Measurements from ENCODE around the gene H3-3A.

Gene H3-3A

GRCh38 chr1:226116673-226117072, 54.2 kb downstream of the H3-3A start:
- DNase-seq, result no peak

GRCh38 chr1:226117330-226117729, 54.8 kb downstream of the H3-3A start:
- no peak for DNase-seq

GRCh38 chr1:226118357-226118756, 55.8 kb downstream of the H3-3A start:
- no peak for DNase-seq

DNA sequence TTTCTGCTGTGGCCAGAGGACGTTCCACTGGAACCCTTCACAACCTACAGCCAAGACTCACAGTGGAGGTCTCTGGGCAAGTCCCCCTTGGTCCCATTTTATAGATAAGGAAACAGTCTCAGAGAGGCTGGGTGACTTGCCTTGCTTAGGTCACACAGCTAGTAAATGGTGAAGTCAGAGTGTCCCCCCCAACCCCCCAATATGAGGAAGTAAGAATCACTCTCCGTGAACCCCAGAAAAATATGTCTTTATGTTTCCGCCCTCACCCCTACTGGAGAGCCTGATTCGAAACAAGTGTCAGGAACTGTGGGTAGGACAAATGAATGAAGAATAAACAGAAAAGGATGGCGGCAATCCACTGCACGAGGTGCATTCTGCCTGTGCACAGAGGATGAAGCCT, 56.7 kb downstream of the H3-3A start:
- no peak for DNase-seq

DNA sequence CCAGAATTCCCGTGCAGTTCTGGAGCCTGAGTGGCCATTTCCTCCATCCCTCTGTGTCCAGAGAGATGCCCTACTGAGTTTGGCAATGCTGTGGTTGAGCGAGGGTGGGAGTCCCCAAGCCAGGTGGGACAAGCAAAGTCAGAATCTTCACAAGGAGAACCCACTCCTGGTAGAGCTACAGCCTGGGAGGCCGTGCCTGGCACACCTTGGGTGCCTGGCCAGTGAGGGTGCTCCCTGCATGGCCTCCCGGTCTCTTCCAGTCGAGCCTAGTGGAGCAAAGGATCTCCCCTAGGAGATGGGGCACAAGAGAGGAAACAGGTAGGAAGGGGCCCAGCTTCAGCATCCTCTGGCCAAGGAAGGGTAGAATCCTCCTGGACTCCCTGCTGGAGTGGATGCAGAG, 57.9 kb downstream of the H3-3A start:
- no peak for DNase-seq

DNA sequence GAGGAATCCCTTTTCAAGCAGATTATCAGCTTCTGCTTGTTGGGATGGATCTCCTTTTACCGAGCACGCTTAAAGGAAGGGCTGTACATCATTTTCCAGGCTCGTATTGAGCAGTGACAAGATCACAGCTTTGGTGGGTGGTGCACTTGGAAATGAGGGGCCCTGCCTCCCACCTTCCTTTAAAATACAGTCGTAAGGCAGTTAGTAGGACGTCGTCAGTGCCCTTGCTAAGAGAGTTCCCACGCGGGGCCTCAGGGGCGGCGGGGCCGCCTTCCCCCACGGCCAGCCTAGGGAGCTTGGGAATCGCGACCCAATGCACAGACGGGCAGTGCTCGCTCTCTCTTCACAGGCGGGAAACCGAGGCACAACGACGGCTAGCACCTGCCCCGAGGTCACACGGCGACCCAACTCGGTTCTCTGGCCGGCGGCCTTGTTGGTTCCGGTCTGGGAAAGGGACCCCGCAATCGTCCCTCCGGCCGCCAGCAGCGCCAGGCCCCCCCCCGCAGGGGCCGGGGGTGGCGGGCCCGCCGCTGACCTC, 58.6 kb downstream of the H3-3A start:
- DNase-seq, result no peak

Data from activated naive CD4-positive, alpha-beta T cell treated with Interleukin-2 at 50 U/mL for 16 hours (primary cell).